ENCODE results near the gene IL37.

IL37 gene

DNA sequence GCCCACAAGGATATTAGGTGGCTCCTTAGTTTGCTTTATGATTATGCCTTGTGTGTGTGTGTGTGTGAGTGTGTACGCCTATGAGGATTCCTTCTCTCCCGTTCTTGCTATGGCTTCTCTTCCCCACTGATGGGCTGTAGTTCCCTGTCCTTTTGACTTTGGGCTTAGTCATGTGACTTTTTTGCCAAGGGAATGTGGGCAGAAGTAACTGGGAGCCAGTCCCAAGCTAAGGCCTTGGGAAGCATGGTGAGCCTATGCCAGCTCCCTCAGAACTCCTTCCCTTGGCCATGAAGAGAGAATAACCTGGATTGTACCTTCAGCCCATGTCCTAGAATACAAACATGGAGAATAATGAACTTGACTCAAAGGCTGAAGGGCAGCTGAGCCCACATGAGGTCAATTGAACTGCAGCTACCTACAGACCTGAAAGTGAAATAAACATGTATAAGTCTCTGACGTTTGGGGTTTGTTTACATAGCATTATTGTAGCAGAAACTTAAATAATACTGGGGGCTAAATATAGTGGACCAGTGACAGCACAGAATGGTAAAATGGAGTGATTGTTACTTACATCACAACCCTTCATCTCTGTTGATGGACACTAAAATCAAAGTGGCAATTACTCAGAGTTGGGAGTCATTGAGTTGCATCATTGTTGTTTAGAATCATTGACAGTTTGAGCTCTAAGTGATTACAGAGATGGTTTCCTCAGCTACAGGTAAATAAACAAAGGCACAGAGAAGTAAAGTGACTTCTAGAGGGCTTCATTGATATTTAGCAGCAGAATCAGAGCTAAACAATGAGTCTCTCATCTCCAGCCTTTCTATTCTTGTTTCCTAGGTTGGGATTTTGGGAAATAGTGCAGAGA, 51.6 kb downstream of the IL37 start:
- no peak for DNase-seq

GRCh38 chr2:112967023-112967422, 56.1 kb downstream of the IL37 start:
- DNase-seq = no peak

Data from C1 segment of cervical spinal cord (tissue), 14 donors.